T-helper 2 cell (primary cell): Measurements from ENCODE around the gene NHSL1.

ENCODE experiments used
- DNase-seq, 5 experiments: peaks; one replicate each; pipeline versions ENCODE4 v3.0.0 to v3.0.0-alpha.2; 2012 to 2022

The NHSL1 gene

DNA sequence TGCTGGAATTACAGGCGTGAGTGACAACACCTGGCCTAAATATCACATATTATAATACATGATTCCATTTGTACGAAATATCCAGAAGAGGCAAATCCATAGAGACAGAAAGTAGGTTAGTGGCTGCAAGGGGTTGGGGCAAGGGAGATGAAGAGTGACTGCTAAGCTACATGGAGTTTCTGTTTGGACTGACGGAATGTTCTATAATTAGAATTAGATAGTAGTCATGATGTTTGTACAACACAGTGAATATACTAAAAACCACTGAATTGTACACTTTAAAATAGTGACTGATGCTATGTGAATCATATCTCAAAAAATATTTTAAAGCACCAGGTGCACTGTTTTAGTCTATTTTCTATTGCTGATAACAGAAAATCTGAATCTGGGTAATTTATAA lies 99.0 kb downstream of the NHSL1 start:
- DNase-seq: no peak

DNA sequence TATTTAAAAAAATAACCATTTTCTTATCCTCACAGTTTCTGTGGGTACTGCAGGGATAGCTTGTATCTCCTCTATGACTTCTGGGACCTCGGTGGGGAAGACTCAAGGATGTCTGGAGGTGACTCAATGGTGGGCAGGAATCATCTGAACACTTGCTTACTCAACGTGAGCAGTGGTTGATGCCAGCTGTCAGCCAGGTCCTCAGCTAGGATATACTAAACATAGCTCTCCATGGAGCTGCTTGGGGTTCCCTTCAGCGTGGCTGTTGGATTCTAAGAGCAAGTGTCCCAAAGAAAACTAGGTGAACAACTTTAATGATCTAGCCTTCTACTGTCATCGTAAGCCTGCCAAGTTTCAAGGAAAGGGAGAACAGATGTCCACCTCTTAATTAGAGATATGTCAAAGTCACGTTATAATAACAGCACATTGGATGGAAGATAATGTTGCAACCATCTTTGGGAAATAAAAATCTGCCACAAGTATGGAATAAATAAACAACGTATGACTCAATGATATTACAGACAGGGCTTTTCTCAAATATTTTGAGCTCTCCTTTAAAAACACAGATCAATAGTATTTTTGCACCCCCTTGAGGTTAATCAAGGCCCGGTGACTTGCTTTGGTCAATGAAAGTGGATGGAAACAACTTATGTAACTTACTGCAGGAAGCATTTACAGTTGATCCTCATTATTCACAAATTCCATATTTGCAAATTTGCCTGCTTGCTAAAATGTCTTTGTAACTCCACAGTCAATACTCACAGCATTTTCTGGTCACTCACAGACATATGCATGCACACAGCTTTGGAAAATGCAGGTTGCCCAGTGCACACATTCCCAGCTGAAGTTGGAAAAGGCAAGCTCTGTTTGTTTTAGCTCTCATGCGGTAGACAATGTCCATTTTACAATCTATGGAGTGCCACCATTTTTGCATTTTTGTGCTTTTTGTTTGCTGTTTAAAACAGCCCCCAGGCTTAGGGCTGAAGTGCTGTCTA lies 101.9 kb downstream of the NHSL1 start:
- DNase-seq: no peak

- no peak for DNase-seq
These were observed 102.6 kb downstream of the NHSL1 start for GRCh38 chr6:138396709-138397108.

GRCh38 chr6:138393871-138394783 lies 105.2 kb downstream of the NHSL1 start:
- DNase-seq: no peak

DNA sequence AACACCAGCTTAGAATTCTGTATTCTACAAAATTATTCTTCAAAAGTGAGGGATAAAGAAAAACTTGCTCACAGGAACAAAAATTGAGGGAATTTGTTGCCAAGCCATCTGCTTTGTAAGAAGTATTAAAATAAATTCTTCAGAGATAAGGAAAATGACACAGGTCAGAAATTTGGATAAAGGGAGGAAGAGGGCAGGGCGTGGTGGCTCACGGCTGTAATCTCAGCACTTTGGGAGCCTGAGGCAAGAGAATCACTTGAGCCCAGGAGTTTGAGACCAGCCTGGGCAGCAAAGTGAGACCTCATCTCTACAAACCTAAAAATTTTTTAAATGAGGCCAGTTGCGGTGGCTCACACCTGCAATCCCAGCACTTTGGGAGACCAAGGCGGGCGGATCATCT lies 109.7 kb downstream of the NHSL1 start:
- no peak for DNase-seq

- no peak for DNase-seq
These were observed 111.5 kb downstream of the NHSL1 start for GRCh38 chr6:138387577-138388368.

DNA sequence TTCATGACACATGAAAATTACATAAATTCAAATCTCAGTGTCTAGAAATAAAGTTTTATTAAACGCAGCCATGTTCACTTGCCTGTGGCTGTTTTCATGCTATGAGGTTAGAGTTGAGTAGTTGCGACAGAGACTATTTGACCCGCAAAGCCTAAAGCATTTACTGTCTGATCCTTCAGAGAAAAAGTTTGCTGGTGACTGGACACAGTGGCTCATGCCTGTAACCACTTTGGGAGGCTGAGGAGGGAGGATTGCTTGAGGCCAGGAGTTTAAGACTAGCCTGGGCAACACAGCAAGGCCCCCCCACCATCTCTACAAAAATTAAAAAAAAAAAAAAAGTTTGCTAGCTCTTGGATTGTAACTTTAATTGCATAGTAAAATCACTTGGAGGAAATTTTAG lies 112.4 kb downstream of the NHSL1 start:
- no peak for DNase-seq

GRCh38 chr6:138383776-138384175 lies 115.5 kb downstream of the NHSL1 start:
- DNase-seq: no peak

DNA sequence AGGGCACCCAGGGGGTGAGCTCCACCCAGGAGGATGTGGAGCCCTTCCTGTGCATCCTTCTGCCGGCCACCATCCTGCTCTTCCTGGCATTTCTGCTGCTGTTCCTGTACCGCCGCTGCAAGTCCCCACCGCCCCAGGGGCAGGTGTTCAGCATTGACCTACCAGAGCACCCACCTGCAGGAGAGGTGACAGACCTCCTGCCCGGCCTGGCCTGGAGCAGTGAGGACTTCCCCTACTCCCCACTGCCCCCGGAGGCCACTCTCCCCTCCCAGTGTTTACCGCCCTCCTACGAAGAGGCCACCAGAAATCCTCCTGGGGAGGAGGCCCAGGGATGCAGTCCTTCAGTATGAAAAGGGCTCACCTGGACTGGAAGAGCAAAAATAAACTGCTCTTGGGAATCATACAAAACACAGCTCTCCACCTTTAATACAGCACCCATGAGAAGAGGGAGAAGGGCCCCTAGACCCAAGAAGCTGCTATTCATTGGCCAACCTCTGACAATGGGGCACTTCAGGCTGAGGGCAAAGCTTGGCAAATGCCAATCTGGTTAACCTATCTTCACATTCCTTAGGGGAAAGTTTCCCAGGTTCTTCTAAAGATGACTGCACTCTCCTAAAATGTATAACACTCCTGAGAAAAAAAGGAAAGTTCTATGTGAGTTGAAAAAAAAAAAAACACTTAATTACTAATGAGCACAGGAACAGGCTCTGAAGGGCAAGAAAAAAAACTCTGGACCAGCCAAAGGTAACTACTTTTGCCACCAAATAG lies 116.6 kb downstream of the NHSL1 start:
- no peak for DNase-seq

DNA sequence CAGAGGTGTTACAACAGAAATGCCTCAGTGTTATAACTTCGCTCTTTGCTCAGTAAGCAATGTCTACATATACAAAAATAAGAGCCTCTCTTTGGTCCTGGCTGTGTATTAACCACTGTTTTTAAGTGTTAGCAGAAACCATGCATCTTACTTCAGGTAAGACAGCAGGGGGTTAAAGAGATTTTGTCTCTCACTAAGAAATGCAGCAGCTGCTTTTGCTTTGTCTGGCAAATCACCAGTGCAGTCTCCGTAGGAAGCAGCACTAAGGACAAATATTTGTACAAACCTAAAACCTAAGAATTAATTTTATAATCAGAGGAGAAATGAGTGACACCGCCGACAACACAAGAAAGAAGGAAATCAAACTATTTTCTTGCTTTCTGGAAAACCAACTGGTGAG lies 120.8 kb downstream of the NHSL1 start:
- DNase-seq: no peak

GRCh38 chr6:138377844-138378243 lies 121.5 kb downstream of the NHSL1 start, which contains the start of gene SMIM28:
TSS of gene SMIM28 (plus strand) at chr6:138377905. CDS start at chr6:138378073, 168 bp downstream.
- no peak for DNase-seq

DNA sequence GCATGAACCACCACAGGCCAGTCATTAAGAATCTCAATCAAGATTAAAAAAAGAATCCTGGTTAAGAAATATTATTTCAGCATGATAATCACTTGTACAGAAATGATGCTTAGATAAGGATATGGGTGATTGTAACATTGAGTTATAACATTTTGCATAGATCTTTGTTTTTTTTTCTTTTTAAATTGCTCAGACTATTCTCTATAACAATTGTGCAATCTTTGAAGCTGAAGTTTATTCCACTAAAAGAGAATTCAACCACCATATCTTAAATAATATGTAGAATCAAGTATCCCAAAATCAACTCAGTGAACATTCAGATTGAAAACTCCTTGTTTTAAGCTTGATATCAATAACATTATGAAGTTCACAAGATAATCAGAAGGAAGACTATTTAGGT lies 122.3 kb downstream of the NHSL1 start:
- no peak for DNase-seq

GRCh38 chr6:138374815-138375214 lies 124.5 kb downstream of the NHSL1 start:
- DNase-seq: no peak

- DNase-seq: no peak
These were observed 125.1 kb downstream of the NHSL1 start for GRCh38 chr6:138374230-138374629.

DNA sequence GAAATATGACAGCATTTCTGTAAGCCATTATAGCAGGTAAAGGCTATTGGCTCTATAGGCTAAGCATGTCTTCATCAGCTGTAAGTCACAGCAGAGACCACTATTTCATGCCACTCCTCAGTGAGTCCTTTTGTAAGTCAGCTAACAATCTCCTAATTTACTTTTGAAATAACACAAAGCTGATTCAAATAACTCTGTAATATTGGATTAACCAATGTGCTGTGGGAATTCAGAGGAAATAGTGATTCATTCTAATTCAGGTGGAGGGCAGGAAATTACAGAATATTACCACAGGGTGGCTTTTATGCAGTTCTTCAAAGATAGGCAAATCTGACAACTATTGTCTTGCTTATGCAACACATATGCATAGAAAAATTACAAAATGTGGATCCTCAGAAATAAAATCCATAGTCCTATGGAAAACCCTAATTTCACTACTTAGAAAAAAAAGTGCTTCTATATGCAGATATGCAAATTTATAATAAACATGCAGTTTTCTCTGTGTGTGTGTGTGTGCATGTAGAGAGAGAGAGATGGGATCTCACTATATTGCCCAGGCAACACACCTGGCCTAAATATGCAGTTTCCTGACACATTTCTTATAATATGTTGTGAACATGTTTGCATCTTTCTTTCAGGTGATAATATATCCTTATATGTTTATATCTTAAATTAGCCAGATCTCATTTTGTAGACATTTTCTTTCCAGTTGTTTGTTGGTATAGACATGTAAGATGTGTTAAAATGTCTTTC lies 126.4 kb downstream of the NHSL1 start:
- DNase-seq: peak in 1 of 5 experiments; percentile 29
